Lower leg skin (tissue), 3 donors: ENCODE results near the gene SLC6A4.

Experiments
- CTCF ChIP-seq, 3 donors: fragments of 450-650 bp; IDR thresholded peaks; one replicate each; pipeline ENCODE4 v1.5.1; 2016; ENCODE audit warnings: antibody characterized with exemption in 3 of 3, mild to moderate bottlenecking in 3 of 3, moderate library complexity in 2 of 3
- POLR2A ChIP-seq, 2 donors: fragments of 450-650 bp; IDR thresholded peaks; one replicate each; pipeline ENCODE4 v1.6.1; 2016 to 2017; ENCODE audit warnings: antibody characterized with exemption in 2 of 2, mild to moderate bottlenecking in 1 of 2, moderate library complexity in 1 of 2

- TF ChIP-seq CTCF (IDR thresholded peaks at IDR 0.05) (no peak), POLR2A (IDR thresholded peaks at IDR 0.05) (no peak)
Observed at GRCh38 chr17:30221346-30221745, 14.2 kb downstream of the SLC6A4 start.
